DND-41 (cell line): ENCODE results near the gene PRSS38.

Source experiments
- ATAC-seq: fragments of 200-7000 bp; cut with Tn5 transposase; 3 replicates; pipeline ENCODE4 v1.9.1; 2021; ENCODE audit warnings: low read depth; ENCODE audit not compliant: insufficient read depth
- DNase-seq: peaks from one replicate; pipeline ENCODE4 v3.0.0-alpha.2; 2020
- H2AFZ ChIP-seq: 2 replicates; pipeline ENCODE4 v1.6.0; 2012; ENCODE audit warnings: low read depth, low read length
- H3K27ac ChIP-seq: 2 replicates; pipeline ENCODE4 v1.5.1; 2012; ENCODE audit warnings: low read length, inconsistent platforms
- H3K27me3 ChIP-seq: fragments of 200-600 bp; sonication (generic); 2 replicates; pipeline ENCODE4 v1.6.0; 2012; ENCODE audit warnings: low read length, mild to moderate bottlenecking, inconsistent platforms; ENCODE audit not compliant: insufficient read depth, poor library complexity
- H3K36me3 ChIP-seq: 2 replicates; pipeline ENCODE4 v1.5.1; 2012; ENCODE audit warnings: low read length, inconsistent platforms; ENCODE audit not compliant: insufficient read depth
- H3K4me1 ChIP-seq: 2 replicates; pipeline ENCODE4 v1.5.1; 2012; ENCODE audit warnings: mild to moderate bottlenecking, low read length; ENCODE audit not compliant: insufficient read depth
- H3K4me2 ChIP-seq: 2 replicates; pipeline ENCODE4 v1.6.0; 2012; ENCODE audit warnings: mild to moderate bottlenecking, moderate library complexity, low read length, inconsistent platforms; ENCODE audit not compliant: insufficient read depth
- H3K4me3 ChIP-seq, 2 experiments: fragments of 200-600 bp in 1 of 2; shearing (Covaris generic) in 1 of 2; 2 replicates each; pipeline ENCODE4 v1.5.1; 2012 to 2016; ENCODE audit warnings: inconsistent platforms in 2 of 2, low read length in 2 of 2, mild to moderate bottlenecking in 2 of 2, low read depth in 1 of 2, moderate library complexity in 1 of 2
- H3K79me2 ChIP-seq: 2 replicates; pipeline ENCODE4 v1.6.0; 2012; ENCODE audit warnings: low read length, inconsistent platforms; ENCODE audit not compliant: insufficient read depth
- H3K9ac ChIP-seq: 2 replicates; pipeline ENCODE4 v1.6.0; 2012; ENCODE audit warnings: low read depth, mild to moderate bottlenecking, inconsistent platforms, low read length, moderate library complexity
- H3K9me3 ChIP-seq: 2 replicates; pipeline ENCODE4 v1.5.1; 2012; ENCODE audit warnings: low read length, moderate library complexity, mild to moderate bottlenecking, inconsistent platforms; ENCODE audit not compliant: insufficient read depth, severe bottlenecking
- H4K20me1 ChIP-seq: 2 replicates; pipeline ENCODE4 v1.6.0; 2012; ENCODE audit warnings: low read length; ENCODE audit not compliant: insufficient read depth
- CTCF ChIP-seq: IDR thresholded peaks from 2 replicates; pipeline ENCODE4 v1.5.1; 2012; ENCODE audit warnings: borderline replicate concordance, low read length, moderate library complexity, mild to moderate bottlenecking; ENCODE audit not compliant: poor library complexity, severe bottlenecking; ENCODE audit errors: extremely low read depth
- EZH2 ChIP-seq: IDR thresholded peaks from 3 replicates; pipeline ENCODE4 v1.6.1; 2012; ENCODE audit warnings: borderline replicate concordance, low read depth, mild to moderate bottlenecking, moderate library complexity, low read length, inconsistent platforms; ENCODE audit not compliant: severe bottlenecking

PRSS38 gene

GRCh38 chr1:227794817-227795192 lies 20.7 kb upstream of the PRSS38 start:
- Histone ChIP-seq H3K36me3 (no peaks in the 10 kb centered on the region), H2AFZ (no peak overlapping the region), H3K9me3 (no peaks in the 10 kb centered on the region), H3K79me2 (no peaks in the 10 kb centered on the region), H3K27me3 (no peaks in the 10 kb centered on the region), H3K9ac (no peak overlapping the region), H3K4me3 (no peak overlapping the region), H3K4me1 (no peaks in the 10 kb centered on the region), H4K20me1 (no peaks in the 10 kb centered on the region), H3K27ac (no peak overlapping the region), H3K4me2 (no peak overlapping the region)
- TF ChIP-seq EZH2 (no peak), CTCF (no peak)
- DNase-seq: no peak
- ATAC-seq: 0 out of 3 replicates have a peak, but pooled peaks have one; percentile 27

GRCh38 chr1:227795732-227796131 lies 19.7 kb upstream of the PRSS38 start:
- no peak for TF ChIP-seq EZH2
- no peak for TF ChIP-seq CTCF
- H3K36me3 ChIP-seq: no peaks in the 10 kb centered on the region

GRCh38 chr1:227796359-227796915 lies 19.0 kb upstream of the PRSS38 start:
- Histone ChIP-seq H4K20me1 (no peaks in the 10 kb centered on the region), H3K27me3 (no peaks in the 10 kb centered on the region), H3K4me2 (no peak overlapping the region), H3K79me2 (no peaks in the 10 kb centered on the region), H3K4me3 (no peak overlapping the region), H3K4me1 (no peaks in the 10 kb centered on the region), H3K36me3 (no peaks in the 10 kb centered on the region), H2AFZ (no peak overlapping the region), H3K9ac (no peak overlapping the region), H3K9me3 (no peaks in the 10 kb centered on the region), H3K27ac (no peak overlapping the region)
- ATAC-seq (no peak), DNase-seq (no peak)
- no peak for TF ChIP-seq EZH2
- no peak for TF ChIP-seq CTCF

More at GRCh38 chr1:227795732-227796131, 19.7 kb upstream of the PRSS38 start:
- ATAC-seq (no peak), DNase-seq (no peak)
- no peak overlapping the region for H3K4me3 ChIP-seq
- no peaks in the 10 kb centered on the region for H3K4me1 ChIP-seq
- no peaks in the 10 kb centered on the region for H3K79me2 ChIP-seq
- H3K4me2 ChIP-seq: no peak overlapping the region
- H3K27me3 ChIP-seq: no peaks in the 10 kb centered on the region
- H3K27ac ChIP-seq: no peak overlapping the region
- no peak overlapping the region for H2AFZ ChIP-seq
- no peaks in the 10 kb centered on the region for H4K20me1 ChIP-seq
- no peaks in the 10 kb centered on the region for H3K9me3 ChIP-seq
- no peak overlapping the region for H3K9ac ChIP-seq

GRCh38 chr1:227797144-227797543 lies 18.3 kb upstream of the PRSS38 start:
- Histone ChIP-seq H3K4me3 (no peak overlapping the region), H3K4me2 (no peak overlapping the region), H4K20me1 (no peaks in the 10 kb centered on the region), H3K9me3 (no peaks in the 10 kb centered on the region), H3K36me3 (no peaks in the 10 kb centered on the region), H2AFZ (no peak overlapping the region), H3K27ac (no peak overlapping the region), H3K27me3 (no peaks in the 10 kb centered on the region), H3K9ac (no peak overlapping the region), H3K4me1 (no peaks in the 10 kb centered on the region), H3K79me2 (no peaks in the 10 kb centered on the region)
- ATAC-seq (no peak), DNase-seq (no peak)
- no peak for TF ChIP-seq EZH2
- TF ChIP-seq CTCF: no peak
